HFF-Myc (cell line): ENCODE measurements around the gene POMT2.
A peak's percentile ranks its signal among the peaks of the same experiment; 100 is the strongest.

Experiments used
- DNase-seq: peaks from one replicate; pipeline ENCODE4 v3.0.0-alpha.2; 2011; ENCODE audit warnings: low read depth; ENCODE audit errors: extremely low read depth
- H3K4me3 ChIP-seq: replicated peaks from 2 replicates; pipeline ENCODE4 v1.5.1; 2011; ENCODE audit warnings: low read depth, mild to moderate bottlenecking, control low read depth, low read length
- CTCF ChIP-seq: IDR thresholded peaks from 2 replicates; pipeline ENCODE4 v1.5.1; 2012; ENCODE audit warnings: mild to moderate bottlenecking, low read depth, low read length, control low read depth; ENCODE audit errors: missing control alignments

The POMT2 gene

DNA sequence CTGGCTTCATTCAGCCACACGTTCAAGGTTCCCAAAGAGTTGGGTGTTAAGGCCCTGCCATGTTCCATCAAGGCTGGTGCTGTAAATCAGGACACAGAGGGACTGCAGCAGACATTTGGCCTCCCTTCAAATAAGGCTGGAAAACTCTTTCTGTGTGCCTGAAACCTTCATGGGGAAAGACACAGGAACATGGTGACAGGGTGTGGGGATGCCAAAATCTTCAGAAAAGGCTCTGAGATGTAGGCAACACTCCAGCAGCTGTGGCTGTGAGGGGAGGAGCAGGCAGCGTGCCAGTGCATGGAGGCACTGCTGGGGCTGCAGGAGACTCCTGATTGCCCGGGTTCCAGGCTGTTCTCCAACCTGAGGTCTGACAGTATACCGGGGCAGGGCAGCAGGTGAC lies 15.0 kb downstream of the POMT2 start:
- H3K4me3 ChIP-seq: no peak overlapping the region
- DNase-seq: no peak
- no peak for TF ChIP-seq CTCF

DNA sequence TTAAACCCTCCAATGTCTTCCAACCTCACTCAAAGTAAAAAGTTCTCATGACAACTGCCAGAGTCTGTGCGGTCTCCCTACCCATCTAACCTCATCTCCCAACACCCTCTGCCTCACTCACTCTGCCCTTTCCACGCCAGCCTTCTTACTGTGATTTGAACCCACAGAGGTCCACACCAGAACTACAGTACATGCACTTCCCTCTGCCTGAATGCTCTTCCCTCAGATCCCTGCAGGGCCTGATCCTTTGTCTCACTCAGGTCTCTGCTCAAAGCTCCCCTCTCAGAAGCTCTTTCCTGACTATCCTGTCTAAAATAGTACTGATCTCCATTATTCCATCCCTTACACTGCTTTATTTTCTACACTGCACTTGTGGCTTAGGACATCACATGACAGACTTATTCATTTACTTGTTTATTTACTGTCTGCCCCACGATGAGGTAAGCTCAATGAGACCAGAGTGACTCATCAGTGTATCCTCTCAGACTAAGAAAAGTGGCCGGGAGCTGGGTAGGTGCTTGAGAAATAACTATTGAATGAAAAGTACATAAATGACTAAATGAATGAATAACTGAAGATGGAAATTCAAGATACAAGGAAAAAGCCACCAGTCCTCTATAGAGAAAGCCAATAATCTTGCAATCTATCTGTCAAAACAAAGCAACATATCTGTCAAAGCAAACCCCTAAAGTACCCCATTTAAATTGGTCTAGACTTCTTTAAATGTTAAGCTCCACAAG lies 17.1 kb downstream of the POMT2 start:
- no peak for TF ChIP-seq CTCF
- DNase-seq: peak; percentile 56
- H3K4me3 ChIP-seq: no peak overlapping the region

DNA sequence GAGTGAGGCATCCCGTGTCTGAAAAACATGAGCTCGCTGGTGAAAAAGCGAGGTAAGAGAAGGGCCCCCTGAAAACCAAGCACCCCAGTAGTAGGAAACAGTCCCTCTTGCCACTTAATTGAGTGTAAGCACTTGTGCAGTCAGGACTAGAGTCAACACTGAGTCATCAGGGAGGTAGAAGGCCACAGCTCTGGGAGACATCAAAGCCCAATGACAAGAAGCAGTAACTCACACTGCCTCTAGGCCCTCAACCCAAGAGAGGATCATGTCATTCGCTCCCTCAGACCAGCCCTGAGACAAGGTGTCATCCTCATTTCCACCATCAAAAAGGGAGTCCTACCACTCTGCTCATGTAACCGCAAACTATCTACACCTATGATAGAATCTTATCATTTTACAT lies 17.8 kb downstream of the POMT2 start:
- no peak for DNase-seq
- no peak for TF ChIP-seq CTCF
- H3K4me3 ChIP-seq: no peak overlapping the region

DNA sequence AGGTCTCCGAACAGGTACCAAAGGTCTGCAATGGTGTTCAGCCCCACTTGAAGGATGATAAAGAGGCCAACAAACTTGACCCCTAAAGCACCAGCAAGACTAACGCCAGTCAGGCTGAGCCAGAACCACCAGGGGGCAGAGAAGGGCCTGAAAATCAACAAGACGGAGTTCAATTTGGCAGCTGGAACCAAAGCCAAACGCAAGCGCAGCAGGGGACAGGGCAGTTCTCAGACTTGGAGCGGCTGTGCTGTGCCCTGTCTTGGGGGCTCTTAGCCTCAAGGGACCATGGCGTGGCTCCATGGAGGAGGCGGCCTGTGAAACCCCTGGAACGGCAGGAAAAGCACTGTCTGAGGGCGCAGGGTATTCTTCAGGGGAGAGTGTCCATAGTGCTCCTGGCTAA lies 19.6 kb downstream of the POMT2 start:
- DNase-seq: no peak
- TF ChIP-seq CTCF: peak; percentile 94
- no peak overlapping the region for H3K4me3 ChIP-seq

DNA sequence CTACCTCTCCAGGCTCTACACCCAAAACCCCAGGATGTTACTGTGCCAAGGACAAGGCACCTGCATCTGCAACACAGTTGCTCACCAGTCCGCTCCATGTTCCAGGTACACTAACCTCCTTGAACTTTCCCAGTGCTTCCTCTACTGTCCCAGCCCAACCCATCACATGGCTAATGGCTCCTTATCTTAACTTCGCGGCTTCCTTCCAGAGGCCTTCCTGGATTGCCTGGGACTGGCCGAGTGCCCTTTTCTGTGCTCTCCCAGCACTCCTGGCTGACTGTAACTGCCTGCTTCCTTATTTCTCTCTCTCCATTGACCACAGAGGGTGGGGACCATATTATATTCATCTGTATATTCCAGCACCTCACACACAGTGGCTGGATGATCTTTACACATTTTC lies 20.9 kb downstream of the POMT2 start:
- DNase-seq: no peak
- TF ChIP-seq CTCF: no peak
- no peak overlapping the region for H3K4me3 ChIP-seq

DNA sequence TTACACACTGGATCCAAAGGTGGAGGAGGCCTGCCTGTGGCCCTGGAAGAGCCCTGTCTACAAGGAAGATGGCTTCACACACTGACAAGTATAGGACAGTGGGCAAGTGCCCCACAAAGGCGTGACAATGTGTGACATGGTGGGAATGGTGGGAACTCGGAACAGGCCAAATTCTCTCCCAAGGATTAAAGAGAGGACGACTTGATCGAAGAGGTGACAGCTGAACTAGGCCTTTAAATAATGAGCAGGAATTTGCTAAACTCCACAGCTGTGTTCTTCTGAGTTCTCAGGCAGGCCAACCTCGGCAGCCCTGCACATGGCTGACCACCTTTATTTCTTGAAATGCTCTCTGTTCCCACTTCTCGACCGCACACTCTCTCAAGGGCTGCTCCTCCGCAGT lies 23.8 kb downstream of the POMT2 start:
- no peak overlapping the region for H3K4me3 ChIP-seq
- no peak for DNase-seq
- no peak for TF ChIP-seq CTCF

GRCh38 chr14:77296155-77296554 lies 24.5 kb downstream of the POMT2 start:
- no peak for DNase-seq
- H3K4me3 ChIP-seq: no peak overlapping the region
- no peak for TF ChIP-seq CTCF
